NCI-H2081 (cell line): Measurements from ENCODE around the gene ISG15.
"Not testable (repeated sequence)": the region's sequence is repeated elsewhere in the genome, so short reads cannot be mapped to it uniquely, and the experiment has no call there.

Experiments used
- DNase-seq, 2 experiments: peaks; one replicate each; lab custom pipeline; 2025; lab: John Stamatoyannopoulos, UW

The ISG15 gene

DNA sequence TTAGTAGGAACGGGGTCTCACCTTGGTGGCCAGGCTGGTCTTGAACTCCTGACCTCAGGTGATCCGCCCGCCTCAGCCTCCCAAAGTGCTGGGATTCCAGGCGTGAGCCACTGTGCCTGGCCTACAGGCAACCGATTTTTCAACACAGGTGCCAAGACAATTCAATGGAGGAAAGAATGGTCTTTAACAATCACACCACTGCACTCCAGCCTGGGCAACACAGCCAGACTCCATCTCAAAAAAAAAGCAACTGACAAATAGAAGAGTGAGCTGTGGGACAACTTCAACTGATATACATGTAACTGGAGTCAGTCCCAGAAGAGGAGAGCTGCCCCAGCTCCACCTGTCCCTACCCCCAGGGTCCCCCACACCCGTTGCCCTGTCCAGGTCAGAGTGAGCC is 18.8 kb upstream of the ISG15 start:
- DNase-seq = not testable (repeated sequence)

GRCh38 chr1:995665-996633 is 17.3 kb upstream of the ISG15 start:
- no peak for DNase-seq

DNA sequence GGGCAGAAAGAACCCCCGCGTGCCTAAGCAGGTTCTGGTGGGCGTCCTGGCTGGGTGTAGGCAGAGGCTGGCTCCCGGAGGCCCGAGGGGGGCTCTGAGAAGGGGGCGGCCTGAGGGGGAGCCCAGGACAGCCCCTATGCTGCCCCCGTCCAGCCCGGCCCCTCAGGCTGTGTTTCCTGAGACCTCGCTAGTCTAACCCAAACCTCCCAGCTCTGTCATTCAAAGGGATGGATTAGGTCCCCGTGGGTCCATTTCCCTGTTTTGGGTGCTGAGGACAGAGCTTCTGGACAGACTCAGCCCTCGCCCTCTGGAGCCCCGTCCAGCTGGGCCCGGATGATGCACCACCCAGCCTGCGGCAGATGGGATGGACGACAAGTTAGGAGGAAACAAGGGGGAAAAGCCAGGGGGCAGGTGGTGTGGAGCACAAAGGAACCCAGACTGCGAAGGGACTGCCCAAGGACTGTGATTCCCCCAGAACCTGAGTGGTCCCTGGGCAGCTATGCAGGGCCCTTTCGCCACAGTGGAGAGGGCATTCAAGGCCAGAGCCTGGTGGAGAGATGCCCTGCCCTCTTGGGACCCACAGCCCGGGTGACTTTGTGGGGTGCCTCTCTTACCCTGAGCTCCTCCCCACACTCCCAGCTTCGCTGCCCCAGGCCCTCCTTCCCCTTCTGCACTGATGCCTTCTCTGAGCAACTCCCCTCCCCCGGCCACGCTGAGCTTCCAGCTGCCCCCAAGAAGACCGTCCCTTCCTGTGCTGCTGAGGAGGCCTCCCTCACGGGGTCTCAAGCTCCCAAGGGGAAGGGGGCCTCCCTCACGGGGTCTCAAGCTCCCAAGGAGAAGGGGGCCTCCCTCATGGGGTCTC is 16.2 kb upstream of the ISG15 start:
- no peak for DNase-seq

DNA sequence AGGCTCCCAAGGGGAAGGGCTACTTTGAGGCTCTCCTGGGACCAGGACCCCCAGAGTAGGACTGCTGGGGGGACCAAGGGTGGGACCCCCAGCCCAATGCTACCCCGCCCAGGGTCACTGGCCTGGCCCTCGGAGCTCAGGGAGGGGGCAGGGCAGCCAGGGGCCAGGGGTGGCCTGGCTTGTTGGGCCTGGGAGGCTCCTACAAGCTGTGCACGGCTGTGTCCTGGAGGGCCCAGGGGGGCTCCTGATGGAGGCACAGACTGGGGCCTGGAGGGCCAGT is 15.6 kb upstream of the ISG15 start:
- DNase-seq = no peak

- no peak for DNase-seq
These were observed 15.1 kb upstream of the ISG15 start for GRCh38 chr1:997993-998744.

DNA sequence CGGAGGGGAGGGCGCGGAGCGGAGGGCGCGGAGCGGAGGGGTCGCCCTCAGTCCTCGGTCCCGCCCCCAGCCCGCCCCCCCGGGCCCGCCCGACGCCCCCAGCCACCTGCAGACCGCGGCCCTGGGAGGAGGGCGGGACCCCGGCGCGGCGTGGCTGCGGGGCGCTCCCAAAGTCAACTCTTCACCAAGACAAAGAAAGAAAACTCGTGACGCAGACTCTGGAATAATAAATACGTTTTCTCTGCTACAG is 14.6 kb upstream of the ISG15 start:
- DNase-seq = no peak

DNA sequence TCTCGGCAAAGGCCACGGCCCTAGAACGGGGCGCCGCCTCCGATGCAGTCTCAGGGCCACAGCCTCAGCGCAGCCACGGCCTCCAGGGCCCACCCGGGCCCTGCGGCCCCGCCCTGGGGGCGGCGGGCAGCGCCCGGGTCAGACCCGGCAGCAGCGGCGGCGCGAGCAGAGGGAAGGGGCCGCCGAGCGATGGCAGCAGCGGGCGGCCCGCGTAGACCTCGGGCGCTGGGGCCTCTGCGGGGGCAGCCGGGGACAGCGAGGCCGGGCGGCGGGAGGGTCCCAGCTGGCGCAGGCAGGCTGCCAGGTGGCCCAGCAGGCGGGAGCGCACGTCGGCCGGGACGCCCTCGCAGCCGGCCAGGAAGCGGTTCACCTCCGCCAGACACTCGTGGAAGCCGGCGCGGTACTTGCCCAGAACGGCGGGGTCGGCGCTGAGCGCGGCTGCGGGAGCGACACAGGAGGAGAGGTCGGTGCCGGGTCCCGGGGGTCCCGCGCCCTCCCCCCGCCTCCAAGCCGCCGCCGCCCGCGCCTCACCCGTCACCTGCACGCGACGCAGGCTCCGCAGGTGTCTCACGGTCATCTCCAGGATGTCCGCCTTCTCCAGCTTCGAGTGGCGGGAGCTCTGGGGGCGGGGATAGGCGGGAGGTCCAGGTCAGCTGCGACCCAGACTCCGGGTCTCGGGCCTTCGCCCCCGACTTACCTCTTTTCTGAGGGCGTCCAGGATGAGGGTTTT is 14.1 kb upstream of the ISG15 start:
- DNase-seq = no peak

GRCh38 chr1:999725-1000356 is 13.5 kb upstream of the ISG15 start, which contains the start of gene HES4:
TSS of gene HES4 (minus strand) at chr1:1000097. CDS start at chr1:999973, 124 bp downstream.
- peak in 1 of 2 experiments; percentile 35 for DNase-seq

DNA sequence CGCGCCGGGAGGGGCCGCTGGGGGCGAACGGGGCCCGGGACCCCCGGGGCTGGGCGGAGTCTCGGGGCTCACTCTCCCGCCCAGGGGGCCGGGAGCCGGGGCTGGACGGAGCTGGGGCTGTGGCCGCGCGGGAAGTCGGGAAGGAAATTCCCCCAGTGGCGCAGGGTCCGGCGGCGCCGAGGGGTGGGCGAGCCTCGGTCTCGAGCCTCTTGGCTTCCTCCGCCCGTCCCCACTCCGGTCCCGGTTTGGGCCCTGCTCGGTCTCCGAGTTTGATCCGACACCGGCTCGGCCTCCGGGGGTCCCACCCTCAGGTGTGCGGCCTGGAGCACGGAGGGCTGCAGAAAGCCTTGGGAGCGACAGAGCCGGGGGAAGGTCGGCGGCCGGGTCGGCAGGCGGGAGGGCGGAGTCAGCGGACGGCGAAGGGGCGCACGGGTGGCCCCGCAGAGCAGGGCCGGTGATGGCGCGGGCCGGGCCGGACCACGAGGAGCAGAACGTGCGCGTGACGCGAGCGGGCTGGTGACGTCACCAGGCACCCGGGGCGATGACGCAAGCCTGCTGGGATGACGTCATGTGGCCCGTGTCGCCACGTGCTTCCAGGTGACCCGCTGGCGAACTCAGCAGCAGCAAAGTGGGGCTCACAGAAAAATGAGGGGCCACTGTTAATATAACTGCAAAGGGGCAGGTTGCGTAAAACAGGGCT is 12.8 kb upstream of the ISG15 start:
- peak in 1 of 2 experiments; percentile 12 for DNase-seq

GRCh38 chr1:1001057-1001783 is 12.1 kb upstream of the ISG15 start:
- no peak for DNase-seq

GRCh38 chr1:1003618-1004419 is 9.5 kb upstream of the ISG15 start:
- DNase-seq = no peak

DNA sequence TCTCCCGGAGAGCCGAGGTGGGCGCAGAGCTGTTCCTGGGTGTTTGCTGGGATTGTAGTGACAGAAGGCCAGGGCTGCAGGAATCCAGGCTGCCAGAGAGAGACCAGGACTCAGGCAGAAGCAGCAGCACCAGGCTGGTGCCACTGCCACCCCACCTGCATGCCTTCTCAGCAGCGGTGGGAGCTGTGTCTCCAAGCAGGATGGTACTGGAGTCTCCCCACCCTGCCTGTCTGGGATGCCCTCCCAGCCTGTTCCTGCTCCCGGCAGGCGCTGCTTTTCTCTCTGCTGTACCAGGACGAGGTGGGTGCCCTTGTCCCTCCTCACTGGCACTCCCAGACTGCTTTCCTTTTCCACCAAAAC is 8.9 kb upstream of the ISG15 start:
- DNase-seq = no peak

DNA sequence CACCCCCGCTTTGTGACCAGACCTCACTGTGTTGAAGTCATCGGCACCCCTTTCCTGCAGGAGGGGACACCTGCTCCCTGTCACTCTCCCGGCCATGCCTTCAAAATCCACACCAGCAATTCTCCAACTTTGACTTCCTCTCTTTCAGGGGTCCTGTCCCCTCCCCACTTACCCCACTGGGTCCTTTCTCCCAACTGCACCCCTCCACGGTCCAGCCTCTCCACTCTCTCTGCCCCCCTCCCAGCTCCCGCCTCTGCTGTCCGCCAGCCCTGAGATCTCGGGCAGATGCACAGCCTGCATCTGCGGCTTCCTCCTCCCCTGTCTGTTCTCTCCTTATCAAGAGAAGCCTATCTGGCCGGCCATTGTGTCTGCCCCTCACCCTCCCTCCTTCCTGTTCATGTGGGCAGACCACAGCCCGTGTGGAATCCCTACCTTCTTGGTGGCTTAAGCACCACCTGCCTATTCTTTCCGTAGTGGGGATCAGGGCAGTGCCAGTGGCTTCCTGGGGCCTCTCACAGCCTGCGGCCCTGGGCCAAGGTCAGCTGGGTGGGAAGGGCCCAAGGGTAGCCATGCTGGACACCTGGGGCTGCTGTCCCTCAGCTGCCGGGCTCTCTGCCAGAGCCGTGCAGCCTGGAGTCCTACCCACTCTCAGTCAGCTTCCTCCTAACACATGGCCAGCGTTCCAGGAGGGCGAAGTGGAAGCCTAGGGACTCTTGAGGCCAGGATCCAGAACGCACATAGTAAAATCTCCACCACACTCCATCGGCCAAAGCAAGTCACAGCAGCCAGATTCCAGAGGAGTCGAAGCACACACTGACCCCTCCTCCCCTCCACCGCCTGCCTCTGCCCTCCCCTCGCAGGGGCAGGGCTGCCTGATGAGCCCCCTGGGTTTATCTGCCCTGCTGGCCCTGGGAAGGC is 8.3 kb upstream of the ISG15 start:
- no peak for DNase-seq

DNA sequence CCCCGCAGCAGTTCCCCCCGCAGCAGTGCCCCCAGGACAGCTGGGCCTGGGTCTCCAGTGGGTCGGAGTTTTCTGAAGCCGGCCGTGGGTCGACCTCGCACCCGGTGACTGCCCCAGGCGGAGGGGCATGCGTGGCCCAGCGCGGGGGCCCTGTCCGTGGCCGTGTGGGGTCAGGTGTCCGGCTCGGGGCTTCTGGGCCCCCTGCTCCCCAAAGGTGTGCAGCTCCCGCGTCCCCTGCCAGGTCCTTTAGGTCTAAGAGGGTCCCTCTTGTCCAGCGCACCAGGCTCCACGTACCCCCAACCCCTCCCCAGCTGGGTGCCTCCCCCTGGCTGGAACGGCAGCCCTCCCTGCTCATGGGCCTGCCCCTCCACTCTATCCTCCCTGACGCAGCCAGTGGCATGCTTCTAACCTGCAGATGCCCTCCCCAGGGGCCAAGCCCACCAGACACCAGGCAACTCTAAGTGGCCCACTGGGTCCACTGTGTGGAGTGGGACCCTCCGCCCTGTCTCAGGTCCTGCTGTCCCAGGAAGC is 7.5 kb upstream of the ISG15 start:
- no peak for DNase-seq

- DNase-seq = no peak
These were observed 6.8 kb upstream of the ISG15 start for GRCh38 chr1:1006305-1007159.

DNA sequence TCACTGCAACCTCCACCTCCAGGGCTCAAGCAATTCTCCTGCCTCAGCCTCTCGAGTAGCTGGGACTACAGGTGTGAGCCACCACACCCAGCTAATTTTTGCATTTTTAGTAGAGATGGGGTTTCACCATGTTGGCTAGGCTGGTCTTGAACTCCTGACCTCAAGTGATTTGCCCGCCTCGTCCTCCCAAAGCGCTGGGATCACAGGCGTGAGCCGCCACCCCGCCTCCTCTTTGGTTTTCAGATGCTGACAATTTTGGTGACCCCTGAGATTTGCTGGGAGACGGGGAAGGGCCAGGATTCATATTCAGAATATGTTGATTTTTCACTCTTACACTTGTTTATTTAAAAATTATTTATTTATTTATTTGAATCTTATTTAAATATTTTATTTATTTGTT is 3.2 kb upstream of the ISG15 start:
- DNase-seq = not testable (repeated sequence)

DNA sequence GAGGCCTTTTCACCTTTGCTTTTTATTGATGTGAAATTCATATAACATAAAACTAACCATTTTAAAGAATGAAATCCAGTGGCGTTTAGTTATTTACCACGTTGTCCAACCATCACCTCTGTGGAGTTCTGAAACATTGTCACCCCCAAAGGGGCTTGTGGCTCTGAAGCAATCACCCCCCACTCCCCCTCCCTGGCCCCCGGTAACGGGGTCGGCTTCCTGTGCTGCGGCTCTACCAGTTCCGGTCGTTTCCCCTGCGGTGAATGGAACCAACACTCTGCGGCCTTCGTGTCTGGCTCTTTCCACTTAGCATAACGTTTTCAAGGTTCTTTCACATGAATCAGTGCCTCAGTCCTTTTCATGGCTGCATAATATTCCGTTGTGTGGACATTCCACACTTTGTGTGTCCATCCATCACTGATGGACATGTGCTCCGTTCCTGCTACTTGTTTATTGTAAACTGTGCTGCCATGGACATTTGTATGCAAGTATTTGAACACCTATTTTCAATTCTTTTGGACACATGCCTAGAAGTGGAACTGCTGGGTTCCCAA is 1.8 kb upstream of the ISG15 start:
- no peak for DNase-seq
